MM.1S (cell line): ENCODE results near the gene ZBTB7C.

ENCODE experiments used
- DNase-seq: peaks from one replicate; pipeline ENCODE4 v3.0.0-alpha.2; 2015
- H2AFZ ChIP-seq: fragments of 300-600 bp; sonication (generic); 2 replicates; pipeline ENCODE4 v1.6.0; 2016; ENCODE audit warnings: antibody characterized with exemption, low read length
- H3F3A ChIP-seq: fragments of 300-600 bp; sonication (generic); 2 replicates; pipeline ENCODE4 v1.6.1; 2016; ENCODE audit warnings: mild to moderate bottlenecking, antibody characterized with exemption, low read length, moderate library complexity, mixed read lengths; ENCODE audit not compliant: insufficient read depth
- H3K27ac ChIP-seq: fragments of 300-600 bp; sonication (generic); 2 replicates; pipeline ENCODE4 v1.5.1; 2016; ENCODE audit warnings: mild to moderate bottlenecking, low read length
- H3K27me3 ChIP-seq: fragments of 300-600 bp; sonication (generic); replicated peaks from 2 replicates; pipeline ENCODE4 v1.6.0; 2016; ENCODE audit warnings: low read length; ENCODE audit not compliant: insufficient read depth
- H3K36me3 ChIP-seq: fragments of 300-600 bp; sonication (generic); replicated peaks from 2 replicates; pipeline ENCODE4 v1.6.1; 2016; ENCODE audit warnings: mild to moderate bottlenecking, low read length, mixed read lengths; ENCODE audit not compliant: insufficient read depth
- H3K4me1 ChIP-seq: fragments of 300-600 bp; sonication (generic); 2 replicates; pipeline ENCODE4 v1.6.1; 2016; ENCODE audit warnings: low read length, mixed read lengths
- H3K4me2 ChIP-seq: fragments of 300-600 bp; sonication (generic); 2 replicates; pipeline ENCODE4 v1.6.0; 2016; ENCODE audit warnings: low read depth, low read length
- H3K4me3 ChIP-seq: fragments of 300-600 bp; sonication (generic); 2 replicates; pipeline ENCODE4 v1.5.1; 2016; ENCODE audit warnings: low read length, mixed read lengths
- H3K79me2 ChIP-seq: fragments of 300-600 bp; sonication (generic); 2 replicates; pipeline ENCODE4 v1.6.1; 2016; ENCODE audit warnings: mixed run types, low read length, mixed read lengths
- H3K9ac ChIP-seq: fragments of 300-600 bp; sonication (generic); 2 replicates; pipeline ENCODE4 v1.6.1; 2016; ENCODE audit warnings: low read length, mixed read lengths
- H3K9me2 ChIP-seq: fragments of 300-600 bp; sonication (generic); replicated peaks from 2 replicates; pipeline ENCODE4 v1.6.1; 2016; ENCODE audit warnings: mild to moderate bottlenecking, low read length, mixed read lengths; ENCODE audit not compliant: insufficient read depth
- H3K9me3 ChIP-seq: fragments of 300-600 bp; sonication (generic); replicated peaks from 2 replicates; pipeline ENCODE4 v1.6.1; 2016; ENCODE audit warnings: mild to moderate bottlenecking, low read length, mixed read lengths; ENCODE audit not compliant: insufficient read depth
- H4K20me1 ChIP-seq: fragments of 300-600 bp; sonication (generic); 2 replicates; pipeline ENCODE4 v1.6.1; 2016; ENCODE audit warnings: mild to moderate bottlenecking, low read length, moderate library complexity, mixed read lengths; ENCODE audit not compliant: insufficient read depth
- EZH2 ChIP-seq: fragments of 300-600 bp; sonication (generic); optimal IDR thresholded peaks from 2 replicates; pipeline ENCODE3; 2017; ENCODE audit warnings: low read depth, mild to moderate bottlenecking, antibody characterized with exemption, low read length, mixed read lengths
- EZH2phosphoT487 ChIP-seq: fragments of 300-600 bp; sonication (generic); IDR thresholded peaks from 2 replicates; pipeline ENCODE4 v1.6.1; 2018; ENCODE audit warnings: antibody characterized with exemption, low read length
- TF ChIP-seq, protein P1 (sequence below): fragments of 300-600 bp; sonication (generic); IDR thresholded peaks from 2 replicates; pipeline ENCODE4 v1.5.1; 2016; ENCODE audit warnings: antibody characterized with exemption, low read length, mixed read lengths

Gene ZBTB7C

GRCh38 chr18:48161911-48162698 is 247.1 kb downstream of the ZBTB7C start:
- no peak for DNase-seq

GRCh38 chr18:48161191-48161910 is 247.8 kb downstream of the ZBTB7C start:
- TF ChIP-seq, protein P1, sequence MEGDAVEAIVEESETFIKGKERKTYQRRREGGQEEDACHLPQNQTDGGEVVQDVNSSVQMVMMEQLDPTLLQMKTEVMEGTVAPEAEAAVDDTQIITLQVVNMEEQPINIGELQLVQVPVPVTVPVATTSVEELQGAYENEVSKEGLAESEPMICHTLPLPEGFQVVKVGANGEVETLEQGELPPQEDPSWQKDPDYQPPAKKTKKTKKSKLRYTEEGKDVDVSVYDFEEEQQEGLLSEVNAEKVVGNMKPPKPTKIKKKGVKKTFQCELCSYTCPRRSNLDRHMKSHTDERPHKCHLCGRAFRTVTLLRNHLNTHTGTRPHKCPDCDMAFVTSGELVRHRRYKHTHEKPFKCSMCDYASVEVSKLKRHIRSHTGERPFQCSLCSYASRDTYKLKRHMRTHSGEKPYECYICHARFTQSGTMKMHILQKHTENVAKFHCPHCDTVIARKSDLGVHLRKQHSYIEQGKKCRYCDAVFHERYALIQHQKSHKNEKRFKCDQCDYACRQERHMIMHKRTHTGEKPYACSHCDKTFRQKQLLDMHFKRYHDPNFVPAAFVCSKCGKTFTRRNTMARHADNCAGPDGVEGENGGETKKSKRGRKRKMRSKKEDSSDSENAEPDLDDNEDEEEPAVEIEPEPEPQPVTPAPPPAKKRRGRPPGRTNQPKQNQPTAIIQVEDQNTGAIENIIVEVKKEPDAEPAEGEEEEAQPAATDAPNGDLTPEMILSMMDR, result no peak
- TF ChIP-seq EZH2phosphoT487 (no peak), EZH2 (no peak)
- Histone ChIP-seq H3K27me3 (no peaks in the 10 kb centered on the region), H2AFZ (peak overlapping the region; percentile 79), H3K9me2 (no peaks in the 10 kb centered on the region), H3K4me2 (peak overlapping the region; percentile 70), H3K36me3 (no peaks in the 10 kb centered on the region), H3K4me1 (no peaks in the 10 kb centered on the region), H3K79me2 (no peaks in the 10 kb centered on the region), H3K27ac (no peak overlapping the region), H3F3A (no peaks in the 10 kb centered on the region), H3K9me3 (no peaks in the 10 kb centered on the region), H3K4me3 (peak overlapping the region; percentile 55), H3K9ac (peak overlapping the region; percentile 18; the same call in 1 of the 2 replicates), H4K20me1 (no peaks in the 10 kb centered on the region)
- DNase-seq, result peak; percentile 33

More at GRCh38 chr18:48161911-48162698, 247.1 kb downstream of the ZBTB7C start:
- no peaks in the 10 kb centered on the region for H3K4me1 ChIP-seq
- H3F3A ChIP-seq, result no peaks in the 10 kb centered on the region
- H3K4me3 ChIP-seq, result peak overlapping the region; percentile 55
- peak overlapping the region; percentile 70 for H3K4me2 ChIP-seq
- no peaks in the 10 kb centered on the region for H3K79me2 ChIP-seq
- peak overlapping the region; percentile 79 for H2AFZ ChIP-seq
- no peaks in the 10 kb centered on the region for H3K27me3 ChIP-seq
- H3K9ac ChIP-seq, result peak overlapping the region; percentile 18; the same call in 1 of the 2 replicates
- H3K9me3 ChIP-seq, result no peaks in the 10 kb centered on the region
- H3K9me2 ChIP-seq, result no peaks in the 10 kb centered on the region
- H4K20me1 ChIP-seq, result no peaks in the 10 kb centered on the region
- no peaks in the 10 kb centered on the region for H3K36me3 ChIP-seq
- no peak for TF ChIP-seq EZH2
- TF ChIP-seq, protein P1, result no peak
- no peak for TF ChIP-seq EZH2phosphoT487
- H3K27ac ChIP-seq, result no peak overlapping the region

DNA sequence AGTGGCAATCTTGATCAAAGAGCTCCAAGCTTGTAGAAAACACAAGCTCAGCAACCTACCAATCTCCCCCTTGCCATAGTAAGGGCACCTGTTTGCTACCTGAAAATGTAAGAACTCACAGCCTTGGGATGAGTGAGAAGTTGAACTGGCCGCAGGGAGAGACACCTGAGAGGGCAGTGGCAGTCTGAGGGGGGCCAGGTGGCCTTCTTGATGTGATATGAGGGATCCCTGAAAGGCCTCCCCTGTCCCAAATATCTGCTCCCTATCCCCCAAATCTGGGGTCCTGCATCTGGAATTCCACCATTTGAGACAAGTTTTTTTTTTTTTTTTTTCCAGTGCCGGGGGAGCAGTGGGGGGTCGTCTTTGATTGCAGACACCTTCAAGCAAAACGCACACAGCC is 248.6 kb downstream of the ZBTB7C start:
- H3K79me2 ChIP-seq, result no peaks in the 10 kb centered on the region
- H4K20me1 ChIP-seq, result no peaks in the 10 kb centered on the region
- DNase-seq, result no peak
- H3K27ac ChIP-seq, result no peak overlapping the region
- no peak overlapping the region for H2AFZ ChIP-seq
- H3K27me3 ChIP-seq, result no peaks in the 10 kb centered on the region
- no peak overlapping the region for H3K4me3 ChIP-seq
- H3K4me2 ChIP-seq, result no peak overlapping the region
- TF ChIP-seq EZH2, result no peak
- no peak for TF ChIP-seq EZH2phosphoT487
- TF ChIP-seq, protein P1, result no peak
- no peaks in the 10 kb centered on the region for H3K9me3 ChIP-seq
- no peaks in the 10 kb centered on the region for H3K4me1 ChIP-seq
- H3K9me2 ChIP-seq, result no peaks in the 10 kb centered on the region
- H3F3A ChIP-seq, result no peaks in the 10 kb centered on the region
- no peaks in the 10 kb centered on the region for H3K36me3 ChIP-seq
- H3K9ac ChIP-seq, result no peak overlapping the region
